GM12878 (cell line): ENCODE data around the gene SYT12. TPM values are rescaled to one million over a fixed set of nuclear protein-coding genes. Genes with fewer than 3 reads are reported as not detected.

Source experiments
- ATAC-seq: fragments of 200-7000 bp; cut with Tn5 transposase; 3 replicates; pipeline ENCODE4 v1.9.1; 2020; ENCODE audit warnings: mild to moderate bottlenecking, moderate library complexity
- BruUV-seq: library from RNA; stranded (reverse); fragments of 400-500 nt; replicated peaks from 2 replicates; lab custom pipeline; 2021; lab: Mats Ljungman, UMichigan
- CTCF ChIA-PET: fragments of 300-600 bp; sonication (Branson Sonifier 250); formaldehyde crosslinking; extraction: SDS; loops from one replicate; lab custom pipeline; 2021; ENCODE audit warnings: inconsistent platforms; lab: Yijun Ruan, JAX
- POLR2A ChIA-PET: fragments of 350-600 bp; formaldehyde crosslinking; extraction: SDS; loops from one replicate; lab custom pipeline; 2021; ENCODE audit warnings: inconsistent platforms; lab: Charles Lee
- RAD21 ChIA-PET: fragments of 300-600 bp; sonication (Branson Sonifier 250); formaldehyde crosslinking; loops from one replicate; lab custom pipeline; 2023; ENCODE audit warnings: antibody characterized with exemption; ENCODE audit not compliant: unreplicated experiment; lab: Charles Lee
- SMC1A ChIA-PET: fragments of 300-600 bp; sonication (Branson Sonifier 250); formaldehyde crosslinking; loops from one replicate; lab custom pipeline; 2023; ENCODE audit not compliant: unreplicated experiment, uncharacterized antibody; lab: Charles Lee
- DNase-seq: peaks from one replicate; pipeline ENCODE4 v3.0.0-alpha.2; 2011; ENCODE audit warnings: low read depth, low spot score
- FAIRE-seq: peaks from 3 replicates; lab custom pipeline; 2011; peaks lifted over from hg19 to GRCh38; lab: Jason Lieb, UNC
- H2AFZ ChIP-seq: 2 replicates; pipeline ENCODE4 v1.6.0; 2011; ENCODE audit warnings: low read depth, low read length, control low read depth; ENCODE audit not compliant: control insufficient read depth
- H3K27ac ChIP-seq: 2 replicates; pipeline ENCODE4 v1.5.1; 2011; ENCODE audit warnings: control low read depth; ENCODE audit not compliant: control insufficient read depth, insufficient read depth
- H3K27me3 ChIP-seq, 2 experiments: replicated peaks in 1 of 2; 2 replicates each; pipeline versions ENCODE4 v1.6.0 to v1.6.1; 2011; ENCODE audit warnings: low read length in 1 of 2; ENCODE audit not compliant: control insufficient read depth in 2 of 2, insufficient read depth in 2 of 2
- H3K36me3 ChIP-seq, 2 experiments: 2 replicates each; pipeline ENCODE4 v1.5.1; 2011; ENCODE audit warnings: low read length in 1 of 2; ENCODE audit not compliant: control insufficient read depth in 2 of 2, insufficient read depth in 2 of 2
- H3K4me1 ChIP-seq: 2 replicates; pipeline ENCODE4 v1.6.1; 2011; ENCODE audit warnings: mild to moderate bottlenecking, low read length, moderate library complexity, mixed read lengths; ENCODE audit not compliant: control insufficient read depth, insufficient read depth
- H3K4me2 ChIP-seq: 2 replicates; pipeline ENCODE4 v1.6.0; 2011; ENCODE audit warnings: control low read depth; ENCODE audit not compliant: control insufficient read depth, insufficient read depth
- H3K4me3 ChIP-seq: fragments of 200-600 bp; sonication (generic); 2 replicates; pipeline ENCODE4 v1.5.1; 2016
- H3K79me2 ChIP-seq: 2 replicates; pipeline ENCODE4 v1.6.0; 2011; ENCODE audit warnings: low read length; ENCODE audit not compliant: control insufficient read depth, insufficient read depth
- H3K9ac ChIP-seq: 2 replicates; pipeline ENCODE4 v1.8.0; 2011; ENCODE audit warnings: low read length, control low read depth, mixed read lengths; ENCODE audit not compliant: control insufficient read depth, insufficient read depth
- H3K9me3 ChIP-seq: replicated peaks from 3 replicates; pipeline ENCODE4 v1.5.1; 2011; ENCODE audit warnings: mild to moderate bottlenecking, low read length; ENCODE audit not compliant: control insufficient read depth, insufficient read depth
- H4K20me1 ChIP-seq: 2 replicates; pipeline ENCODE4 v1.6.0; 2011; ENCODE audit not compliant: control insufficient read depth, insufficient read depth
- BMI1 ChIP-seq: fragments of 450-650 bp; IDR thresholded peaks from 2 replicates; pipeline ENCODE4 v1.6.1; 2016; ENCODE audit warnings: mild to moderate bottlenecking, moderate library complexity, borderline replicate concordance
- CBFB ChIP-seq: IDR thresholded peaks from 2 replicates; pipeline ENCODE4 v1.6.1; 2016; ENCODE audit warnings: antibody characterized with exemption, low read depth
- GATAD2B ChIP-seq: fragments of 450-650 bp; conservative IDR thresholded peaks from 2 replicates; pipeline ENCODE4 v1.6.1; 2017; ENCODE audit warnings: low read depth, mild to moderate bottlenecking, moderate library complexity
- JUNB ChIP-seq: IDR thresholded peaks from 2 replicates; pipeline ENCODE4 v1.6.1; 2016; ENCODE audit warnings: antibody characterized with exemption, mild to moderate bottlenecking
- JUND ChIP-seq: IDR thresholded peaks from 2 replicates; pipeline ENCODE4 v1.6.1; 2012; ENCODE audit warnings: low read depth, mild to moderate bottlenecking, low read length, improper control_type of control experiment, moderate library complexity
- MXI1 ChIP-seq: fragments of 150-350 bp; IDR thresholded peaks from 2 replicates; pipeline ENCODE4 v1.6.1; 2011; ENCODE audit warnings: low read depth, mild to moderate bottlenecking, inconsistent platforms, low read length, improper control_type of control experiment
- NR2C1 ChIP-seq: fragments of 450-650 bp; IDR thresholded peaks from 2 replicates; pipeline ENCODE4 v1.6.1; 2017; ENCODE audit warnings: antibody characterized with exemption, mild to moderate bottlenecking, moderate library complexity
- NR2C2 ChIP-seq: IDR thresholded peaks from 2 replicates; pipeline ENCODE4 v1.6.1; 2011; ENCODE audit warnings: borderline replicate concordance, low read depth; ENCODE audit not compliant: control insufficient read depth, insufficient read length
- PML ChIP-seq: IDR thresholded peaks from 2 replicates; pipeline ENCODE4 v1.6.1; 2012; ENCODE audit warnings: low read length, inconsistent platforms
- RBBP5 ChIP-seq: fragments of 200-600 bp; sonication (generic); conservative IDR thresholded peaks from 2 replicates; pipeline ENCODE4 v1.6.1; 2016
- SMAD1 ChIP-seq: fragments of 450-650 bp; IDR thresholded peaks from 2 replicates; pipeline ENCODE4 v1.6.1; 2018; ENCODE audit warnings: mild to moderate bottlenecking, low read depth; ENCODE audit not compliant: partially characterized antibody
- TARDBP ChIP-seq: IDR thresholded peaks from 2 replicates; pipeline ENCODE4 v1.6.1; 2016; ENCODE audit warnings: borderline replicate concordance
- TCF7 ChIP-seq: IDR thresholded peaks from 2 replicates; pipeline ENCODE4 v1.6.1; 2014; ENCODE audit warnings: antibody characterized with exemption, borderline replicate concordance
- USF1 ChIP-seq: IDR thresholded peaks from 2 replicates; pipeline ENCODE4 v1.6.1; 2011; ENCODE audit warnings: borderline replicate concordance, low read depth, mild to moderate bottlenecking, moderate library complexity, mixed read lengths, low read length; ENCODE audit not compliant: insufficient read depth; ENCODE audit errors: extremely low read length
- YBX1 ChIP-seq: fragments of 450-650 bp; IDR thresholded peaks from 2 replicates; pipeline ENCODE4 v1.6.1; 2016; ENCODE audit warnings: antibody characterized with exemption
- YY1 ChIP-seq: IDR thresholded peaks from 2 replicates; pipeline ENCODE4 v1.6.1; 2011; ENCODE audit warnings: low read depth, mild to moderate bottlenecking, low read length
- ZBTB11 ChIP-seq: fragments of 450-650 bp; formaldehyde crosslinking; IDR thresholded peaks from 2 replicates; pipeline ENCODE4 v1.5.0; 2022; ENCODE audit warnings: mild to moderate bottlenecking, missing genetic modification characterization
- ZNF24 ChIP-seq: fragments of 450-650 bp; IDR thresholded peaks from 2 replicates; pipeline ENCODE4 v1.6.1; 2017; ENCODE audit warnings: antibody characterized with exemption, mild to moderate bottlenecking
- WGBS: methylation state at CpG from one replicate; pipeline ENCODE4 v1.1.6; 2016; ENCODE audit warnings: low lambda C conversion rate; ENCODE audit not compliant: insufficient replicate concordance, insufficient coverage; ENCODE audit errors: missing lambda C conversion rate; 5-methylcytosine and 5-hydroxymethylcytosine counted together
- in situ Hi-C: fragments of 300-500 bp; cut with MboI; formaldehyde crosslinking; loops from 9 replicates; pipeline ENCODE4 v1.14.3; 2018; ENCODE audit warnings: mixed read lengths
- intact Hi-C: fragments of 100-400 bp; cut with micrococcal nuclease; formaldehyde crosslinking; loops from one replicate; pipeline ENCODE4 v1.14.2; 2022; ENCODE audit not compliant: unreplicated experiment
- polyA plus RNA-seq, 11 experiments: library from polyadenylated mRNA; depleted of rRNA in 4 of 11; unstranded in 6 of 11; stranded (reverse) in 5 of 11; fragments of >200 nt; fragmentation: Nextera tagmentation in 4 of 11; fragmentation: Illumina TruSeq in 1 of 11; extraction: Ambion mirVana in 4 of 11; extraction: Trizol in 1 of 11; gene quantifications; 1 replicate in 1 of 11; 2 replicates in 10 of 11; pipeline versions ENCODE4 v1.2.1 to v1.2.3, GENCODE V29; 2011 to 2016; ENCODE audit warnings: inconsistent platforms in 2 of 11, missing spikeins in 2 of 11, low read depth in 1 of 11
- total RNA-seq, 4 experiments: library from RNA; depleted of rRNA in 3 of 4; stranded (reverse); fragments of >200 nt in 3 of 4; fragmentation: Illumina TruSeq in 1 of 4; extraction: Trizol in 1 of 4; gene quantifications; 2 replicates each; pipeline versions ENCODE4 v1.2.1 to v1.2.3, GENCODE V29; 2013 to 2021
- TF ChIP-seq, protein P1 (sequence below): fragments of 150-350 bp; IDR thresholded peaks from 2 replicates; pipeline ENCODE4 v1.6.1; 2014; ENCODE audit warnings: mild to moderate bottlenecking, low read depth, low read length

Gene SYT12
- total and polyA plus RNA-seq, 10 of the 15 experiments (the other 5 are each of a cell fraction or from before 2014, with no cell fraction given) = 0.02 to 2.3 (median 0.84) TPM; not detected in 1

GRCh38 chr11:67083786-67084366, 60.9 kb downstream of the SYT12 start:
- Histone ChIP-seq H3K27ac (no peak overlapping the region), H3K9me3 (no peaks in the 10 kb centered on the region), H3K4me2 (no peak overlapping the region), H3K36me3 (no peaks in the 10 kb centered on the region), H3K9ac (no peak overlapping the region)
- FAIRE-seq = no peak
- ChIA-PET SMC1A (interaction anchor here (0.6 to 3.6 kb wide), 8 partner anchors 9 to 297 kb away, joined by 3 to 19 read pairs (median 4); no protein-coding TSS in a partner anchor), RAD21 (interaction anchor here (0.7 to 1.6 kb wide), 4 partner anchors 89 to 155 kb away, joined by 3 to 5 read pairs (median 3); no protein-coding TSS in a partner anchor)
- in situ Hi-C loops = loop anchor here (5.0 kb wide), 1 partner anchor 83 kb away; no protein-coding TSS in a partner anchor
- ATAC-seq = no peak
- TF ChIP-seq NR2C1 = no peak
- TF ChIP-seq NR2C2 = no peak
- no peak for TF ChIP-seq PML
- no peak for TF ChIP-seq ZNF24
- TF ChIP-seq JUND = no peak
- no peak for TF ChIP-seq MXI1
- no peak for TF ChIP-seq YY1
- TF ChIP-seq TARDBP = no peak
- no peak for TF ChIP-seq CBFB
- TF ChIP-seq GATAD2B = no peak
- TF ChIP-seq YBX1 = no peak
- TF ChIP-seq USF1 = no peak
- TF ChIP-seq, protein P1, sequence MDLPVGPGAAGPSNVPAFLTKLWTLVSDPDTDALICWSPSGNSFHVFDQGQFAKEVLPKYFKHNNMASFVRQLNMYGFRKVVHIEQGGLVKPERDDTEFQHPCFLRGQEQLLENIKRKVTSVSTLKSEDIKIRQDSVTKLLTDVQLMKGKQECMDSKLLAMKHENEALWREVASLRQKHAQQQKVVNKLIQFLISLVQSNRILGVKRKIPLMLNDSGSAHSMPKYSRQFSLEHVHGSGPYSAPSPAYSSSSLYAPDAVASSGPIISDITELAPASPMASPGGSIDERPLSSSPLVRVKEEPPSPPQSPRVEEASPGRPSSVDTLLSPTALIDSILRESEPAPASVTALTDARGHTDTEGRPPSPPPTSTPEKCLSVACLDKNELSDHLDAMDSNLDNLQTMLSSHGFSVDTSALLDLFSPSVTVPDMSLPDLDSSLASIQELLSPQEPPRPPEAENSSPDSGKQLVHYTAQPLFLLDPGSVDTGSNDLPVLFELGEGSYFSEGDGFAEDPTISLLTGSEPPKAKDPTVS = no peak
- no peak for TF ChIP-seq BMI1
- TF ChIP-seq JUNB = no peak
- TF ChIP-seq SMAD1 = no peak
- no peak for TF ChIP-seq RBBP5
- TF ChIP-seq TCF7 = no peak
- no peak for TF ChIP-seq ZBTB11 (CRISPR knock-in tag)
- TF ChIP-seq, all 136 proteins: peak for 0
- Histone ChIP-seq H3K79me2 (no peaks in the 10 kb centered on the region), H3K4me3 (no peak overlapping the region), H4K20me1 (no peaks in the 10 kb centered on the region), H3K27me3 (no peaks in the 10 kb centered on the region), H3K4me1 (peaks cover 10% of the 10 kb centered on the region), H2AFZ (no peak overlapping the region)
- ChIA-PET CTCF (interaction anchor here (0.9 to 6.1 kb wide), 8 partner anchors 11 to 298 kb away, joined by 3 to 114 read pairs (median 3); no protein-coding TSS in a partner anchor), POLR2A (interaction anchor here (0.6 to 2.1 kb wide), 6 partner anchors 11 to 318 kb away, joined by 4 to 6 read pairs (median 4); partner anchors contain the start of gene PPP1CA)
- DNase-seq = no peak
- 71% methylated on average over 8 of the region's 8 CpGs for WGBS
- intact Hi-C loops = loop anchor here (5.0 to 10.0 kb wide), 2 partner anchors 33 to 161 kb away; partner anchors contain the start of gene KDM2A
- no TSS peak for BruUV-seq
